Fibroblast of skin of left biceps (primary cell): ENCODE data around the gene FBLN2.
"Not testable (repeated sequence)": the region's sequence is repeated elsewhere in the genome, so short reads cannot be mapped to it uniquely, and the experiment has no call there.

Experiments
- DNase-seq, 2 experiments: peaks; one replicate each; pipeline ENCODE4 v3.0.0-alpha.2; 2013; ENCODE audit warnings: low read depth in 2 of 2

The FBLN2 gene

GRCh38 chr3:13549623-13550422 is 898 bp downstream of the FBLN2 start:
- no peak for DNase-seq

- no peak for DNase-seq
These were observed 1.4 kb downstream of the FBLN2 start for GRCh38 chr3:13550423-13550690.

- no peak for DNase-seq
These were observed 2.0 kb downstream of the FBLN2 start for GRCh38 chr3:13550791-13551360.

- DNase-seq: no peak
These were observed 4.1 kb downstream of the FBLN2 start for GRCh38 chr3:13552857-13553652.

- DNase-seq: no peak
These were observed 4.8 kb downstream of the FBLN2 start for GRCh38 chr3:13553686-13554085.

- DNase-seq: no peak
These were observed 6.8 kb downstream of the FBLN2 start for GRCh38 chr3:13555753-13556152.

GRCh38 chr3:13556207-13556606 is 7.3 kb downstream of the FBLN2 start:
- DNase-seq: no peak

- no peak for DNase-seq
These were observed 8.0 kb downstream of the FBLN2 start for GRCh38 chr3:13556917-13557316.

GRCh38 chr3:13557417-13557816 is 8.5 kb downstream of the FBLN2 start:
- DNase-seq: no peak

GRCh38 chr3:13557926-13558325 is 9.0 kb downstream of the FBLN2 start:
- DNase-seq: no peak

GRCh38 chr3:13558651-13559050 is 9.7 kb downstream of the FBLN2 start:
- no peak for DNase-seq

GRCh38 chr3:13559764-13560525 is 11.0 kb downstream of the FBLN2 start:
- DNase-seq: no peak

- DNase-seq: no peak
These were observed 12.5 kb downstream of the FBLN2 start for GRCh38 chr3:13561376-13561775.

- no peak for DNase-seq
These were observed 13.0 kb downstream of the FBLN2 start for GRCh38 chr3:13561967-13562366.

GRCh38 chr3:13562421-13562820 is 13.5 kb downstream of the FBLN2 start:
- DNase-seq: not testable (repeated sequence)

GRCh38 chr3:13563321-13563720 is 14.4 kb downstream of the FBLN2 start:
- DNase-seq: no peak

- DNase-seq: no peak
These were observed 15.0 kb downstream of the FBLN2 start for GRCh38 chr3:13563911-13564310.

GRCh38 chr3:13564751-13565560 is 16.0 kb downstream of the FBLN2 start:
- no peak for DNase-seq

- no peak for DNase-seq
These were observed 16.9 kb downstream of the FBLN2 start for GRCh38 chr3:13565581-13566452.

GRCh38 chr3:13566453-13566748 is 17.5 kb downstream of the FBLN2 start:
- no peak for DNase-seq
